Sigmoid colon (tissue), 7 donors: ENCODE data around the gene SPAG4. TPM values are rescaled to one million over a fixed set of nuclear protein-coding genes. Genes with fewer than 3 reads are reported as not detected.

Source experiments
- DNase-seq: peaks from one replicate; pipeline ENCODE4 v3.0.0-alpha.2; 2019
- H3K27ac ChIP-seq, 4 donors: fragments of 200-600 bp; sonication (generic); one replicate each; pipeline ENCODE4 v1.5.1; 2016 to 2019; ENCODE audit warnings: mild to moderate bottlenecking in 1 of 4
- H3K27me3 ChIP-seq, 3 donors: fragments of 200-600 bp; sonication (generic); one replicate each; pipeline ENCODE4 v1.5.1; 2019; ENCODE audit warnings: mild to moderate bottlenecking in 1 of 3
- H3K36me3 ChIP-seq, 4 donors: fragments of 200-600 bp; sonication (generic); one replicate each; pipeline ENCODE4 v1.5.1; 2016 to 2019
- H3K4me1 ChIP-seq, 4 donors: fragments of 200-600 bp; sonication (generic); one replicate each; pipeline ENCODE4 v1.5.1; 2017 to 2019
- H3K4me3 ChIP-seq, 4 donors: fragments of 200-600 bp; sonication (generic); one replicate each; pipeline ENCODE4 v1.5.1; 2017 to 2019; ENCODE audit warnings: mild to moderate bottlenecking in 2 of 4, moderate library complexity in 1 of 4
- H3K9me3 ChIP-seq, 4 donors: fragments of 200-600 bp in 3 of 4; sonication (generic) in 3 of 4; one replicate each; pipeline versions ENCODE4 v1.5.1 to v1.6.1; 2013 to 2019
- EP300 ChIP-seq, 4 donors: sonication (generic); formaldehyde crosslinking; IDR thresholded peaks; one replicate each; pipeline ENCODE4 v1.6.1; 2017; ENCODE audit warnings: antibody characterized with exemption in 4 of 4
- POLR2A ChIP-seq, 2 donors: fragments of 450-650 bp; IDR thresholded peaks; one replicate each; pipeline ENCODE4 v1.6.1; 2016; ENCODE audit warnings: antibody characterized with exemption in 2 of 2, mild to moderate bottlenecking in 2 of 2, moderate library complexity in 2 of 2
- POLR2AphosphoS5 ChIP-seq, 4 donors: sonication (generic); formaldehyde crosslinking; IDR thresholded peaks; one replicate each; pipeline ENCODE4 v1.6.1; 2017; ENCODE audit warnings: antibody characterized with exemption in 4 of 4
- WGBS, 2 donors: extraction: QIAGEN DNeasy Blood & Tissue Kit; methylation state at CpG; one replicate each; pipeline ENCODE4 v1.1.7; 2013; 5-methylcytosine and 5-hydroxymethylcytosine counted together
- intact Hi-C: fragments of 100-400 bp; cut with DNase I; formaldehyde crosslinking; loops from one replicate; pipeline ENCODE4 v1.15.1; 2023
- polyA plus RNA-seq, 3 donors: library from polyadenylated mRNA; stranded (reverse); fragments of 200-250 nt; gene quantifications; one replicate each; pipeline ENCODE4 v1.2.3, GENCODE V29; 2013
- total RNA-seq, 4 donors: library from RNA; depleted of rRNA; stranded (reverse); fragments of >200 nt; gene quantifications; one replicate each; pipeline ENCODE4 v1.1.0, GENCODE V29; 2016
- TF ChIP-seq, protein P1 (sequence below), 4 experiments: fragments of 450-650 bp in 3 of 4; fragments of 200-600 bp in 1 of 4; IDR thresholded peaks; one replicate each; pipeline ENCODE4 v1.5.1; 2016 to 2019; ENCODE audit warnings: antibody characterized with exemption in 4 of 4, mild to moderate bottlenecking in 3 of 4, moderate library complexity in 2 of 4
- donor health status: healthy with polysubstance abuse.
- donor health status: Bipolar disorder and iron deficiency.
- donor health status: healthy.

The SPAG4 gene
- total and polyA plus RNA-seq, 7 donors: 3.3 to 10.5 (median 4.1) TPM; not detected in 1

DNA sequence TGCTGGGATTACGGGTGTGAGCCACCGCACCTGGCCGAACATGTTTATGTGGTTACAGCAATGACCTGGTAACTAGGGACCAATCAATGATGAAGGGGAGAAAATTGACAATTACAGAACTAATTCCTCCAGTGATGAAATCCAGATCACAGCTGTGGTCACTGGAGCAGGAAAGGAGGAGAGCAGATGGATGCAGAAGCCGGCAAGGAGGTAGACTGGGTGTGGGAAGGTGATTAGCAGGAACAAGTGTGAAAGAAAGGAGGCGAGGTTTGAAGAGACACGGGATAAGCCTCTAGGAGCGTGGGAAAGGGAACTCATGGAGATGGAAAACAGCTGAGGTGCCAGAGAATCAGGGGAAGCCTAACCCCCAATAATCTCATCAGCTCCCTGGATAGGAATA is 17.2 kb upstream of the SPAG4 start:
- H3K9me3 ChIP-seq: no peaks in the 10 kb centered on the region
- no peak for TF ChIP-seq POLR2A (IDR thresholded peaks at IDR 0.05)
- TF ChIP-seq POLR2AphosphoS5 (IDR thresholded peaks at IDR 0.05): no peak
- TF ChIP-seq EP300 (IDR thresholded peaks at IDR 0.05): no peak
- TF ChIP-seq, protein P1, sequence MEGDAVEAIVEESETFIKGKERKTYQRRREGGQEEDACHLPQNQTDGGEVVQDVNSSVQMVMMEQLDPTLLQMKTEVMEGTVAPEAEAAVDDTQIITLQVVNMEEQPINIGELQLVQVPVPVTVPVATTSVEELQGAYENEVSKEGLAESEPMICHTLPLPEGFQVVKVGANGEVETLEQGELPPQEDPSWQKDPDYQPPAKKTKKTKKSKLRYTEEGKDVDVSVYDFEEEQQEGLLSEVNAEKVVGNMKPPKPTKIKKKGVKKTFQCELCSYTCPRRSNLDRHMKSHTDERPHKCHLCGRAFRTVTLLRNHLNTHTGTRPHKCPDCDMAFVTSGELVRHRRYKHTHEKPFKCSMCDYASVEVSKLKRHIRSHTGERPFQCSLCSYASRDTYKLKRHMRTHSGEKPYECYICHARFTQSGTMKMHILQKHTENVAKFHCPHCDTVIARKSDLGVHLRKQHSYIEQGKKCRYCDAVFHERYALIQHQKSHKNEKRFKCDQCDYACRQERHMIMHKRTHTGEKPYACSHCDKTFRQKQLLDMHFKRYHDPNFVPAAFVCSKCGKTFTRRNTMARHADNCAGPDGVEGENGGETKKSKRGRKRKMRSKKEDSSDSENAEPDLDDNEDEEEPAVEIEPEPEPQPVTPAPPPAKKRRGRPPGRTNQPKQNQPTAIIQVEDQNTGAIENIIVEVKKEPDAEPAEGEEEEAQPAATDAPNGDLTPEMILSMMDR (IDR thresholded peaks at IDR 0.05): no peak
- no peaks in the 10 kb centered on the region for H3K36me3 ChIP-seq
- peaks cover 0 to 19% (median 19%) of the 10 kb centered on the region in 4 donors for H3K4me1 ChIP-seq
- H3K27ac ChIP-seq: no peak overlapping the region
- peaks cover 0 to 29% (median 5%) of the 10 kb centered on the region in 3 donors for H3K27me3 ChIP-seq
- intact Hi-C loops: no loop called here
- no peak for DNase-seq
- no peak overlapping the region for H3K4me3 ChIP-seq
- 15 to 54% methylated on average over 7 of the region's 7 CpGs for WGBS, 2 donors

DNA sequence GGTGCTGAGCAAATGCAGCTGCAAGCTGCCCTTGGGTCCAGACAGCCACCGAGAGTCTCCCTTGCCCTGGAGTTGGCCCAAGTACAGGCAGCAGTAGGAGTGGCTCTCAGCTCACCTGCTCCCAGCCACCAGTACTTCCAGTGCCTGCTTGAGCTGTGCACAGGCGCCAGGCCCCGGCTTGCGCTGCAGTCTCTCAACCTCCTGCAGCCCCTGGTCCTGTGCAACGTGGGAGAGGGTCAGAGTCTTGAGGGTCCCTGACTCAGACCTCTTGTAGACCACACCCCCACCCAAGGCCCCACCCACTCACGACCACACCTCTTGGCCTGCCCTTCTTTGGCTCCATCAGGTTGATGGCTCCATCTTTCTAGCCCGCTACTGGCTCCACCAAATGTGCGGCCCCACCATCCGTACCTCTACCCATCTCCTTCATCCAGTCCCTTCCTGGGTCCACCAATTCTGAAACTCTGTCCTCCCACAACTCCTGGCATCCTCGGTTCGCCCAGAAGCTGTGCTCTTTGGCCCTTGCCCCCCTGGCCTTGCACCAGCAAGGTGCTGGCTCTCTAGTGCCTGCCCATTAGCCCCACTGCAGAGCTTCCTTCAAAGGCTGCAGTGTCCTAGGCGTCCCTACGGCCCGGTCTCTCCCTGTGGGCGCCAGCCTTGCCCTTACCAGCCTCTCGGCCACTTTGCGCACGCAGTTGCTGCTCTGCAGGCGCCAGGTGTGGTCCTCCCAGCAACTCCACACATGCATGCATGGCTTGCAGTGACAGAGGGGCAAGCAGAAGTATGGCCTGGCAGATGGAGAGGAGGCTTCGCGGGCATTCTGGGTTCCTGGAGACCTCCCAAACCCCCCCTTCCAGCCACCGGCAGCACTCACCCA is 16.5 kb upstream of the SPAG4 start:
- H3K27ac ChIP-seq: no peak overlapping the region
- no peaks in the 10 kb centered on the region for H3K9me3 ChIP-seq
- no peaks in the 10 kb centered on the region for H3K36me3 ChIP-seq
- DNase-seq: peak; percentile 41
- H3K27me3 ChIP-seq: peaks cover 0 to 29% (median 5%) of the 10 kb centered on the region in 3 donors
- H3K4me1 ChIP-seq: peaks cover 0 to 19% (median 19%) of the 10 kb centered on the region in 4 donors
- H3K4me3 ChIP-seq: no peak overlapping the region
- intact Hi-C loops: no loop called here
- WGBS, 2 donors: 58 to 81% methylated on average over 22 of the region's 22 CpGs
- no peak for TF ChIP-seq EP300 (IDR thresholded peaks at IDR 0.05)
- TF ChIP-seq, protein P1 (IDR thresholded peaks at IDR 0.05): no peak
- TF ChIP-seq POLR2AphosphoS5 (IDR thresholded peaks at IDR 0.05): no peak
- TF ChIP-seq POLR2A (IDR thresholded peaks at IDR 0.05): no peak

DNA sequence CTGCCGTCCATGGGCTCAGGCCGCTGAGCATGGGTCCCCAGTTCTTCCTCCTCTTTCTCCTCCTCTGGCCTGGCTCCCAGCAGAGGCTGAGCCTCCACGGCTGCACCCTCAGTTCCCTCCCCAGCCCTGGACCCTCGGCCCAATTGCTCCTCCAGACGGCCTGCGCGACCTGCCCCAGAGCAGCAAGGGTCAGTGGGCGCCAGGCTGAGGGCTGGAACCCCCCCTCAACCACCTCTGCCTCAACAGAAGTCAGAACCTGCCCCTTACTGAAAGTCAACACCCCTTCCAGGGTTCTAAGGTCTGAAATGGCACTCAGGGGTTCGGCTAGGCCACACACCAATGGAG is 15.9 kb upstream of the SPAG4 start:
- intact Hi-C loops: loop anchor here (2.0 to 5.0 kb wide), 3 partner anchors 99 to 283 kb away; partner anchors contain the start of genes NFS1 and ROMO1

GRCh38 chr20:35600176-35600992 is 15.2 kb upstream of the SPAG4 start:
- H3K9me3 ChIP-seq: no peaks in the 10 kb centered on the region
- peak; percentile 57 for DNase-seq
- H3K27ac ChIP-seq: peak overlapping the region in 1 of 4 donors; percentile 62
- 36 to 47% methylated on average over 34 of the region's 34 CpGs for WGBS, 2 donors
- no peak for TF ChIP-seq EP300 (IDR thresholded peaks at IDR 0.05)
- intact Hi-C loops: loop anchor here (2.0 to 5.0 kb wide), 3 partner anchors 98 to 282 kb away; partner anchors contain the start of genes NFS1 and ROMO1
- H3K36me3 ChIP-seq: no peaks in the 10 kb centered on the region
- peaks cover 0 to 19% (median 19%) of the 10 kb centered on the region in 4 donors for H3K4me1 ChIP-seq
- H3K27me3 ChIP-seq: peaks cover 0 to 29% (median 5%) of the 10 kb centered on the region in 3 donors
- H3K4me3 ChIP-seq: peak overlapping the region; percentile 26 to 59 (median 50)

More for the DNA sequence above, 15.9 kb upstream of the SPAG4 start:
- Histone ChIP-seq H3K9me3 (no peaks in the 10 kb centered on the region), H3K4me3 (no peak overlapping the region), H3K36me3 (no peaks in the 10 kb centered on the region), H3K27ac (no peak overlapping the region), H3K4me1 (peaks cover 0 to 19% (median 19%) of the 10 kb centered on the region in 4 donors), H3K27me3 (peaks cover 0 to 29% (median 5%) of the 10 kb centered on the region in 3 donors)
- no peak for DNase-seq
- TF ChIP-seq POLR2A (IDR thresholded peaks at IDR 0.05) (no peak), POLR2AphosphoS5 (IDR thresholded peaks at IDR 0.05) (no peak), EP300 (IDR thresholded peaks at IDR 0.05) (no peak)
- TF ChIP-seq, protein P1 (IDR thresholded peaks at IDR 0.05): no peak
- WGBS, 2 donors: 91 to 93% methylated on average over 9 of the region's 9 CpGs
